ENCODE results near the gene CLIP4.

DNA sequence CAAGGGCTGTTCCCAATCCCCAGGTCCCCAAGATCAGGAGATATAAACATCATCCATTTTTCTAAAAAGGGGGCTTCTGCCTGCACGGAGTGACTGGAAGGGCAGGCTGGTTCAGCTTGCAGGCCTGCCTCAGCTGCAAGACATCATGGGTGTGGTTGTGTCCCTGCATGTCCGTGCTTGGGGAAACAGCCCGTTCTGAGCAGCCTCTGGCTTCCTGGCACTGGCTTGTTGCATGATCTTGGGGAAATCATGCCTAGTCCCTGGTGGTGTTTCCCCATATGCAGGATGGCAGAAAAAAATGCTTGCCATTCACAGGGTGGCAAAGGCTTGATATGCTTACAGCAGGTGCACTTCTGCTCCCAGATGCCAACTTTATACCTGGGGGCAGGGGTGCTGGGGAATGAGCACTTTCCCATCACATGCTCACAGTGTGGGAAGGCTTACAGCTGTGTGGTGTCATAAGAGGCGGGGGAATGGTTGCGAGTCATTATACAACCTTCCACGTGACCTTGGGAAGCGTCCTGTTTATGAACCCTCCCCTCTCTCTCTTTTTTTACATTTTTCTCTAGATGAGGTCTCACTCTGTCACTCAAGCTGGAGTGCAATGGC, 48.1 kb upstream of the CLIP4 start:
- TF ChIP-seq, protein P1, sequence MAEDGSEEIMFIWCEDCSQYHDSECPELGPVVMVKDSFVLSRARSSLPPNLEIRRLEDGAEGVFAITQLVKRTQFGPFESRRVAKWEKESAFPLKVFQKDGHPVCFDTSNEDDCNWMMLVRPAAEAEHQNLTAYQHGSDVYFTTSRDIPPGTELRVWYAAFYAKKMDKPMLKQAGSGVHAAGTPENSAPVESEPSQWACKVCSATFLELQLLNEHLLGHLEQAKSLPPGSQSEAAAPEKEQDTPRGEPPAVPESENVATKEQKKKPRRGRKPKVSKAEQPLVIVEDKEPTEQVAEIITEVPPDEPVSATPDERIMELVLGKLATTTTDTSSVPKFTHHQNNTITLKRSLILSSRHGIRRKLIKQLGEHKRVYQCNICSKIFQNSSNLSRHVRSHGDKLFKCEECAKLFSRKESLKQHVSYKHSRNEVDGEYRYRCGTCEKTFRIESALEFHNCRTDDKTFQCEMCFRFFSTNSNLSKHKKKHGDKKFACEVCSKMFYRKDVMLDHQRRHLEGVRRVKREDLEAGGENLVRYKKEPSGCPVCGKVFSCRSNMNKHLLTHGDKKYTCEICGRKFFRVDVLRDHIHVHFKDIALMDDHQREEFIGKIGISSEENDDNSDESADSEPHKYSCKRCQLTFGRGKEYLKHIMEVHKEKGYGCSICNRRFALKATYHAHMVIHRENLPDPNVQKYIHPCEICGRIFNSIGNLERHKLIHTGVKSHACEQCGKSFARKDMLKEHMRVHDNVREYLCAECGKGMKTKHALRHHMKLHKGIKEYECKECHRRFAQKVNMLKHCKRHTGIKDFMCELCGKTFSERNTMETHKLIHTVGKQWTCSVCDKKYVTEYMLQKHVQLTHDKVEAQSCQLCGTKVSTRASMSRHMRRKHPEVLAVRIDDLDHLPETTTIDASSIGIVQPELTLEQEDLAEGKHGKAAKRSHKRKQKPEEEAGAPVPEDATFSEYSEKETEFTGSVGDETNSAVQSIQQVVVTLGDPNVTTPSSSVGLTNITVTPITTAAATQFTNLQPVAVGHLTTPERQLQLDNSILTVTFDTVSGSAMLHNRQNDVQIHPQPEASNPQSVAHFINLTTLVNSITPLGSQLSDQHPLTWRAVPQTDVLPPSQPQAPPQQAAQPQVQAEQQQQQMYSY (CRISPR knock-in tag; IDR thresholded peaks at IDR 0.05) = no peak
- TF ChIP-seq, protein P2, sequence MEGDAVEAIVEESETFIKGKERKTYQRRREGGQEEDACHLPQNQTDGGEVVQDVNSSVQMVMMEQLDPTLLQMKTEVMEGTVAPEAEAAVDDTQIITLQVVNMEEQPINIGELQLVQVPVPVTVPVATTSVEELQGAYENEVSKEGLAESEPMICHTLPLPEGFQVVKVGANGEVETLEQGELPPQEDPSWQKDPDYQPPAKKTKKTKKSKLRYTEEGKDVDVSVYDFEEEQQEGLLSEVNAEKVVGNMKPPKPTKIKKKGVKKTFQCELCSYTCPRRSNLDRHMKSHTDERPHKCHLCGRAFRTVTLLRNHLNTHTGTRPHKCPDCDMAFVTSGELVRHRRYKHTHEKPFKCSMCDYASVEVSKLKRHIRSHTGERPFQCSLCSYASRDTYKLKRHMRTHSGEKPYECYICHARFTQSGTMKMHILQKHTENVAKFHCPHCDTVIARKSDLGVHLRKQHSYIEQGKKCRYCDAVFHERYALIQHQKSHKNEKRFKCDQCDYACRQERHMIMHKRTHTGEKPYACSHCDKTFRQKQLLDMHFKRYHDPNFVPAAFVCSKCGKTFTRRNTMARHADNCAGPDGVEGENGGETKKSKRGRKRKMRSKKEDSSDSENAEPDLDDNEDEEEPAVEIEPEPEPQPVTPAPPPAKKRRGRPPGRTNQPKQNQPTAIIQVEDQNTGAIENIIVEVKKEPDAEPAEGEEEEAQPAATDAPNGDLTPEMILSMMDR (IDR thresholded peaks at IDR 0.05) = no peak
- TF ChIP-seq FOXP1 (CRISPR knock-in tag; IDR thresholded peaks at IDR 0.05; ENCODE audit: borderline replicate concordance) (no peak), ZNF138 (CRISPR knock-in tag; conservative IDR thresholded peaks at IDR 0.05) (no peak), OVOL2 (CRISPR knock-in tag; IDR thresholded peaks at IDR 0.05; ENCODE audit: borderline replicate concordance) (no peak), GRHL2 (CRISPR knock-in tag; IDR thresholded peaks at IDR 0.05; ENCODE audit: insufficient replicate concordance, severe bottlenecking) (no peak), CREB1 (CRISPR knock-in tag; IDR thresholded peaks at IDR 0.05) (no peak)
- TF ChIP-seq, protein P3, sequence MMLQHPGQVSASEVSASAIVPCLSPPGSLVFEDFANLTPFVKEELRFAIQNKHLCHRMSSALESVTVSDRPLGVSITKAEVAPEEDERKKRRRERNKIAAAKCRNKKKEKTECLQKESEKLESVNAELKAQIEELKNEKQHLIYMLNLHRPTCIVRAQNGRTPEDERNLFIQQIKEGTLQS (CRISPR knock-in tag; conservative IDR thresholded peaks at IDR 0.05) = no peak
- TF ChIP-seq, protein P4, sequence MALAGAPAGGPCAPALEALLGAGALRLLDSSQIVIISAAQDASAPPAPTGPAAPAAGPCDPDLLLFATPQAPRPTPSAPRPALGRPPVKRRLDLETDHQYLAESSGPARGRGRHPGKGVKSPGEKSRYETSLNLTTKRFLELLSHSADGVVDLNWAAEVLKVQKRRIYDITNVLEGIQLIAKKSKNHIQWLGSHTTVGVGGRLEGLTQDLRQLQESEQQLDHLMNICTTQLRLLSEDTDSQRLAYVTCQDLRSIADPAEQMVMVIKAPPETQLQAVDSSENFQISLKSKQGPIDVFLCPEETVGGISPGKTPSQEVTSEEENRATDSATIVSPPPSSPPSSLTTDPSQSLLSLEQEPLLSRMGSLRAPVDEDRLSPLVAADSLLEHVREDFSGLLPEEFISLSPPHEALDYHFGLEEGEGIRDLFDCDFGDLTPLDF (CRISPR knock-in tag; IDR thresholded peaks at IDR 0.05) = no peak
- TF ChIP-seq, protein P5, sequence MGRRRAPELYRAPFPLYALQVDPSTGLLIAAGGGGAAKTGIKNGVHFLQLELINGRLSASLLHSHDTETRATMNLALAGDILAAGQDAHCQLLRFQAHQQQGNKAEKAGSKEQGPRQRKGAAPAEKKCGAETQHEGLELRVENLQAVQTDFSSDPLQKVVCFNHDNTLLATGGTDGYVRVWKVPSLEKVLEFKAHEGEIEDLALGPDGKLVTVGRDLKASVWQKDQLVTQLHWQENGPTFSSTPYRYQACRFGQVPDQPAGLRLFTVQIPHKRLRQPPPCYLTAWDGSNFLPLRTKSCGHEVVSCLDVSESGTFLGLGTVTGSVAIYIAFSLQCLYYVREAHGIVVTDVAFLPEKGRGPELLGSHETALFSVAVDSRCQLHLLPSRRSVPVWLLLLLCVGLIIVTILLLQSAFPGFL (CRISPR knock-in tag; IDR thresholded peaks at IDR 0.05; ENCODE audit: borderline replicate concordance) = no peak
- TF ChIP-seq, protein P6, sequence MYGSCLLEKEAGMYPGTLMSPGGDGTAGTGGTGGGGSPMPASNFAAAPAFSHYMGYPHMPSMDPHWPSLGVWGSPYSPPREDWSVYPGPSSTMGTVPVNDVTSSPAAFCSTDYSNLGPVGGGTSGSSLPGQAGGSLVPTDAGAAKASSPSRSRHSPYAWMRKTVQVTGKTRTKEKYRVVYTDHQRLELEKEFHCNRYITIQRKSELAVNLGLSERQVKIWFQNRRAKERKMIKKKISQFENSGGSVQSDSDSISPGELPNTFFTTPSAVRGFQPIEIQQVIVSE (CRISPR knock-in tag; IDR thresholded peaks at IDR 0.05; ENCODE audit: borderline replicate concordance) = no peak
- TF ChIP-seq, protein P7, sequence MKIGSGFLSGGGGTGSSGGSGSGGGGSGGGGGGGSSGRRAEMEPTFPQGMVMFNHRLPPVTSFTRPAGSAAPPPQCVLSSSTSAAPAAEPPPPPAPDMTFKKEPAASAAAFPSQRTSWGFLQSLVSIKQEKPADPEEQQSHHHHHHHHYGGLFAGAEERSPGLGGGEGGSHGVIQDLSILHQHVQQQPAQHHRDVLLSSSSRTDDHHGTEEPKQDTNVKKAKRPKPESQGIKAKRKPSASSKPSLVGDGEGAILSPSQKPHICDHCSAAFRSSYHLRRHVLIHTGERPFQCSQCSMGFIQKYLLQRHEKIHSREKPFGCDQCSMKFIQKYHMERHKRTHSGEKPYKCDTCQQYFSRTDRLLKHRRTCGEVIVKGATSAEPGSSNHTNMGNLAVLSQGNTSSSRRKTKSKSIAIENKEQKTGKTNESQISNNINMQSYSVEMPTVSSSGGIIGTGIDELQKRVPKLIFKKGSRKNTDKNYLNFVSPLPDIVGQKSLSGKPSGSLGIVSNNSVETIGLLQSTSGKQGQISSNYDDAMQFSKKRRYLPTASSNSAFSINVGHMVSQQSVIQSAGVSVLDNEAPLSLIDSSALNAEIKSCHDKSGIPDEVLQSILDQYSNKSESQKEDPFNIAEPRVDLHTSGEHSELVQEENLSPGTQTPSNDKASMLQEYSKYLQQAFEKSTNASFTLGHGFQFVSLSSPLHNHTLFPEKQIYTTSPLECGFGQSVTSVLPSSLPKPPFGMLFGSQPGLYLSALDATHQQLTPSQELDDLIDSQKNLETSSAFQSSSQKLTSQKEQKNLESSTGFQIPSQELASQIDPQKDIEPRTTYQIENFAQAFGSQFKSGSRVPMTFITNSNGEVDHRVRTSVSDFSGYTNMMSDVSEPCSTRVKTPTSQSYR (CRISPR knock-in tag; IDR thresholded peaks at IDR 0.05) = no peak
- TF ChIP-seq, protein P8, sequence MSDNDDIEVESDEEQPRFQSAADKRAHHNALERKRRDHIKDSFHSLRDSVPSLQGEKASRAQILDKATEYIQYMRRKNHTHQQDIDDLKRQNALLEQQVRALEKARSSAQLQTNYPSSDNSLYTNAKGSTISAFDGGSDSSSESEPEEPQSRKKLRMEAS (CRISPR knock-in tag; IDR thresholded peaks at IDR 0.05) = no peak
